PC-9 (cell line): ENCODE data around the gene MOCOS. TPM values are rescaled to one million over a fixed set of nuclear protein-coding genes. Genes with fewer than 3 reads are reported as not detected.

Experiments used
- BruUV-seq: library from RNA; stranded (reverse); fragments of 400-500 nt; replicated peaks from 2 replicates; lab custom pipeline; 2021; lab: Mats Ljungman, UMichigan
- CTCF ChIA-PET: fragments of 300-600 bp; sonication (Branson Sonifier 250); formaldehyde crosslinking; loops from one replicate; lab custom pipeline; 2022; ENCODE audit warnings: antibody characterized with exemption; lab: Charles Lee
- POLR2A ChIA-PET: fragments of 300-600 bp; sonication (Branson Sonifier 250); formaldehyde crosslinking; loops from one replicate; lab custom pipeline; 2022; ENCODE audit warnings: antibody characterized with exemption; ENCODE audit not compliant: unreplicated experiment; lab: Charles Lee
- DNase-seq, 2 experiments: peaks; one replicate each; pipeline versions ENCODE4 v3.0.0 to v3.0.0-alpha.2; 2015 to 2022; ENCODE audit warnings: mixed read lengths in 1 of 2
- H2AFZ ChIP-seq: fragments of 200-600 bp; sonication (generic); 2 replicates; pipeline ENCODE4 v1.8.1; 2017; ENCODE audit warnings: antibody characterized with exemption
- H3F3A ChIP-seq: fragments of 200-600 bp; sonication (generic); 2 replicates; pipeline ENCODE4 v1.8.1; 2017; ENCODE audit warnings: antibody characterized with exemption, mild to moderate bottlenecking, low read depth; ENCODE audit not compliant: insufficient read depth
- H3K27ac ChIP-seq: fragments of 200-600 bp; sonication (generic); 2 replicates; pipeline ENCODE4 v1.6.1; 2016; ENCODE audit warnings: mixed run types
- H3K27me3 ChIP-seq: fragments of 200-600 bp; sonication (generic); 2 replicates; pipeline ENCODE4 v1.6.1; 2016; ENCODE audit warnings: low read depth, mixed run types; ENCODE audit not compliant: insufficient read depth
- H3K36me3 ChIP-seq: fragments of 200-600 bp; sonication (generic); 2 replicates; pipeline ENCODE4 v1.6.1; 2016; ENCODE audit warnings: low read depth, mixed run types
- H3K4me1 ChIP-seq: fragments of 200-600 bp; sonication (generic); replicated peaks from 2 replicates; pipeline ENCODE4 v1.6.1; 2016; ENCODE audit warnings: mixed run types; ENCODE audit not compliant: insufficient read depth
- H3K4me2 ChIP-seq: fragments of 200-600 bp; sonication (generic); 2 replicates; pipeline ENCODE4 v1.6.1; 2017; ENCODE audit warnings: mixed run types
- H3K4me3 ChIP-seq: fragments of 200-600 bp; sonication (generic); 2 replicates; pipeline ENCODE4 v1.6.1; 2016; ENCODE audit warnings: mixed run types
- H3K79me2 ChIP-seq: fragments of 200-600 bp; sonication (generic); 2 replicates; pipeline ENCODE4 v1.6.1; 2017; ENCODE audit warnings: low read depth, mixed run types
- H3K9me2 ChIP-seq: fragments of 200-600 bp; sonication (generic); 2 replicates; pipeline ENCODE4 v1.8.1; 2017; ENCODE audit warnings: mild to moderate bottlenecking; ENCODE audit not compliant: insufficient read depth
- H3K9me3 ChIP-seq: fragments of 200-600 bp; sonication (generic); 2 replicates; pipeline ENCODE4 v1.8.1; 2016; ENCODE audit warnings: low read depth; ENCODE audit not compliant: insufficient read depth
- H4K20me1 ChIP-seq: fragments of 200-600 bp; sonication (generic); 2 replicates; pipeline ENCODE4 v1.8.1; 2017; ENCODE audit not compliant: insufficient read depth
- EZH2 ChIP-seq: fragments of 200-600 bp; sonication (generic); IDR thresholded peaks from 2 replicates; pipeline ENCODE4 v1.8.0; 2017; ENCODE audit warnings: antibody characterized with exemption, low read depth
- intact Hi-C: fragments of 100-400 bp; cut with micrococcal nuclease; formaldehyde crosslinking; loops from one replicate; pipeline ENCODE4 v1.10.0; 2022; ENCODE audit not compliant: unreplicated experiment
- total RNA-seq: library from RNA; stranded (reverse); gene quantifications from 2 replicates; pipeline ENCODE4 v1.2.3, GENCODE V29; 2021
- TF ChIP-seq, protein P1 (sequence below): fragments of 200-600 bp; sonication (generic); conservative IDR thresholded peaks from 2 replicates; pipeline ENCODE4 v1.6.1; 2017; ENCODE audit warnings: mixed run types, antibody characterized with exemption, mild to moderate bottlenecking, moderate library complexity

MOCOS gene
- total RNA-seq, 1 experiment from 2014 or later, result 30.4 TPM

GRCh38 chr18:36211612-36212065 is 24.3 kb downstream of the MOCOS start:
- Histone ChIP-seq H3K36me3 (0 out of 2 replicates have a peak, but pooled peaks cover 3% of the 10 kb centered on the region), H2AFZ (no peak overlapping the region), H3K4me1 (no peaks in the 10 kb centered on the region), H3K79me2 (0 out of 2 replicates have a peak, but pooled peaks cover 3% of the 10 kb centered on the region), H3K9me2 (no peaks in the 10 kb centered on the region), H3K4me3 (no peak overlapping the region), H3K27me3 (no peaks in the 10 kb centered on the region), H3K27ac (no peak overlapping the region), H3K9me3 (no peaks in the 10 kb centered on the region), H4K20me1 (peaks cover 36% of the 10 kb centered on the region), H3K4me2 (no peak overlapping the region), H3F3A (no peaks in the 10 kb centered on the region)
- no peak for TF ChIP-seq EZH2
- TF ChIP-seq, protein P1, sequence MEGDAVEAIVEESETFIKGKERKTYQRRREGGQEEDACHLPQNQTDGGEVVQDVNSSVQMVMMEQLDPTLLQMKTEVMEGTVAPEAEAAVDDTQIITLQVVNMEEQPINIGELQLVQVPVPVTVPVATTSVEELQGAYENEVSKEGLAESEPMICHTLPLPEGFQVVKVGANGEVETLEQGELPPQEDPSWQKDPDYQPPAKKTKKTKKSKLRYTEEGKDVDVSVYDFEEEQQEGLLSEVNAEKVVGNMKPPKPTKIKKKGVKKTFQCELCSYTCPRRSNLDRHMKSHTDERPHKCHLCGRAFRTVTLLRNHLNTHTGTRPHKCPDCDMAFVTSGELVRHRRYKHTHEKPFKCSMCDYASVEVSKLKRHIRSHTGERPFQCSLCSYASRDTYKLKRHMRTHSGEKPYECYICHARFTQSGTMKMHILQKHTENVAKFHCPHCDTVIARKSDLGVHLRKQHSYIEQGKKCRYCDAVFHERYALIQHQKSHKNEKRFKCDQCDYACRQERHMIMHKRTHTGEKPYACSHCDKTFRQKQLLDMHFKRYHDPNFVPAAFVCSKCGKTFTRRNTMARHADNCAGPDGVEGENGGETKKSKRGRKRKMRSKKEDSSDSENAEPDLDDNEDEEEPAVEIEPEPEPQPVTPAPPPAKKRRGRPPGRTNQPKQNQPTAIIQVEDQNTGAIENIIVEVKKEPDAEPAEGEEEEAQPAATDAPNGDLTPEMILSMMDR, result no peak
- intact Hi-C loops, result no loop called here
- DNase-seq, result no peak
- CTCF ChIA-PET, result no interaction called here
- BruUV-seq, result no TSS peak
- POLR2A ChIA-PET, result no interaction called here

DNA sequence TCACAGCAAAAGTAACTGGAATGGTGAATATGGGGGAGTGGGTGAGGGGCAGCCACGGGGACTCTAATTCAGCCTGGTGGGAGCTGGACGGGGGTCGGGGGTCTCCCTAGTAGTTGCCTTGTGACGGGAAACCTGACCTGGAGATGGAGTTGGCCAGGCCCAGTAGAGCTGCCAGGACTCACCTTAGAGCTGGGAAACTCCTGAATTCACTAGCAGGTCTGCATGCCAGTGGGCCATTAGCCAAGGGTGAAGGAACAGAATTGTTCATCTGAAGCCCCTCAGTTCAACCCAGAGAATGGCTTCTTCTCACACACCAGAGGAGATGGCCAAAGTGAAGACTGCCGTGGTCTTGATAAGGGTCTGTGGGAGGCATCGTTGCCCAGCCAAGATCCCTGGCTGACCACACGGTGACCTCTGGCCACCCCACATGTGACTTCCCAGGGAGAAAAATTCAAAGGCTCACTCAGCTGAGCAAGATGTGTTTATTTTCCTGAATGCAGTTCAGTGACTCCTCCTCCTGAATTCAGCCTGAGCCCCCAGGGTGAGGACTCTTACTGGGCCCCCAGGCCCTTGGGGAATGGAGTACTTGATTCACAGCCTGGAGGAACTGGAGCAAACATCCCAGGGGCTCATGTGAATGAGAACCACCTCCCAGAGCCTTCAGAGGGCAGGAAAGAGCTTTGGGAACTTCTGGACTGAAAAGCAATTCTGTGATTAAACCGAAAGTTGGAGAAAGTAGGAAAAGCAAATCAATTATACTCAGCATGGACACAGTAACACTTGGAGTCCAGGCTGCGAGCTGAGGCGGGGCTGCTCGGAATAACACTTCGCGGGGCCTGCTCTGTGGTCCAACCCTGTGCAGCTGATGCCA is 25.2 kb downstream of the MOCOS start:
- POLR2A ChIA-PET, result interaction anchor here (0.6 kb wide), 1 partner anchor 329 kb away, joined by 3 read pairs; no protein-coding TSS in a partner anchor
- H3K4me2 ChIP-seq, result no peak overlapping the region
- CTCF ChIA-PET, result no interaction called here

DNA sequence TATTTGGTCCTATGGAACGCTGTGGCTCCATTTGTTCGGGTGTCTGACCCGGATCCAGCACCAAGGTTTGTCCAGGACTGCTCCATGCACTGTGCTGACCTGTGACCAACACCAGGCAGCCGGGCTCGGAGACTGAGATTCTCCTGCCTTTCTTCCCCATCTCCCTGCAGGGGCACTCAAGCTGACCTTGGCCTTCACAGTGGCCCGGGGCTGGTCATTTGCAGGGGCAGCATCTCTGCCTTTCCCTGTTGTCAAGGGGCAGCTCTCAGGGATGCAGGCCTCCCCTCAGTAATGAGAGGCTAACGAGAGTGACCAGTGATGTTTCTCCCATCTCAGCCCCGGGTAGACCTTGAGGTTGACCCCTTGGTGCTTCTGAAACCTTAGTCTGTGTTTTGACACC is 27.5 kb downstream of the MOCOS start:
- TF ChIP-seq EZH2, result no peak
- TF ChIP-seq, protein P1, result no peak
- Histone ChIP-seq H3K4me1 (no peaks in the 10 kb centered on the region), H3K9me3 (no peaks in the 10 kb centered on the region), H3K4me3 (no peak overlapping the region), H3K36me3 (peaks cover 5% of the 10 kb centered on the region; the same call in 1 of the 2 replicates), H3K4me2 (no peak overlapping the region), H3K9me2 (no peaks in the 10 kb centered on the region), H3K27ac (no peak overlapping the region), H3K27me3 (no peaks in the 10 kb centered on the region), H3F3A (no peaks in the 10 kb centered on the region), H4K20me1 (peaks cover 7% of the 10 kb centered on the region), H2AFZ (no peak overlapping the region), H3K79me2 (no peaks in the 10 kb centered on the region)
- DNase-seq, result no peak
- ChIA-PET POLR2A (no interaction called here), CTCF (no interaction called here)
- intact Hi-C loops, result no loop called here
- no TSS peak for BruUV-seq

More for the DNA sequence above, 25.2 kb downstream of the MOCOS start:
- Histone ChIP-seq H4K20me1 (peaks cover 27% of the 10 kb centered on the region), H3K9me3 (no peaks in the 10 kb centered on the region), H3K4me3 (no peak overlapping the region), H3K27me3 (no peaks in the 10 kb centered on the region), H3K79me2 (0 out of 2 replicates have a peak, but pooled peaks cover 3% of the 10 kb centered on the region), H3K4me1 (no peaks in the 10 kb centered on the region), H3K9me2 (no peaks in the 10 kb centered on the region), H2AFZ (no peak overlapping the region), H3K27ac (no peak overlapping the region), H3K36me3 (0 out of 2 replicates have a peak, but pooled peaks cover 3% of the 10 kb centered on the region), H3F3A (no peaks in the 10 kb centered on the region)
- intact Hi-C loops, result no loop called here
- BruUV-seq, result no TSS peak
- TF ChIP-seq, protein P1, result no peak
- no peak for TF ChIP-seq EZH2
- no peak for DNase-seq
